ENCODE data around the gene FAM151B. TPM values are rescaled to one million over a fixed set of nuclear protein-coding genes. Genes with fewer than 3 reads are reported as not detected.

FAM151B gene
- total RNA-seq, 2 experiments from 2014 or later, result not detected

DNA sequence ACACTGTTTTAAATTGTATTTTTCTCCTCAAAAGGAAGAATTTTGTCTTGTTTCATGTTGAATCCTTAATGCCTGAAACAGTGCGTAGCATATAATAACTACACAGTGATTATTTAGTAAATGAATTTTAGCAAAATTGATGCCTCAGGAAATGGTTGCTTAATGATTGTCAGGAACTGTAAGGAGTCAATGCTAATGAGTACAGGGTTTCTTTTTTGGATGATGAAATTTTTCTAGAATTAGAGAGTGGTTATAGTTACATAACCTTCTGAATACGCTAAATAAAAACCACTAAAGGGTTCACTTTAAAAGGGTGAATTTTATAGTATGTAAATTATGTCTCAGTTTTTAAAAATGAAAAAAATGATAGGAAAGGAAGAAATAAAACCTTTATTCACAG, 14.9 kb downstream of the FAM151B start:
- BruUV-seq (replicated peaks), result no TSS peak
- Histone ChIP-seq H3K4me1 (ENCODE audit: insufficient read depth, low read length, poor library complexity, severe bottlenecking) (no peaks in the 10 kb centered on the region), H3K27ac (ENCODE audit: low read depth, low read length, poor library complexity, severe bottlenecking) (no peak overlapping the region), H3K9me2 (ENCODE audit: insufficient read depth, low read length) (no peaks in the 10 kb centered on the region), H3K36me3 (ENCODE audit: insufficient read depth, low read length) (no peaks in the 10 kb centered on the region), H4K20me1 (ENCODE audit: insufficient read depth, low read length) (no peaks in the 10 kb centered on the region), H2AFZ (ENCODE audit: low read length) (no peak overlapping the region), H3K9me3 (ENCODE audit: low read length) (no peaks in the 10 kb centered on the region), H3K79me2 (ENCODE audit: insufficient read depth, low read depth, low read length) (no peaks in the 10 kb centered on the region), H3K4me3 (ENCODE audit: low read depth, low read length, poor library complexity, severe bottlenecking) (no peak overlapping the region), H3K4me2 (ENCODE audit: low read length) (no peak overlapping the region)
- DNase-seq (ENCODE audit: low spot score), result no peak
- intact Hi-C loops (cut with micrococcal nuclease; ENCODE audit: unreplicated experiment), result no loop called here
- POLR2A ChIA-PET, result interaction anchor here (1.2 kb wide), 1 partner anchor 9 kb away, joined by 3 read pairs; no protein-coding TSS in a partner anchor
- TF ChIP-seq EZH2phosphoT487 (IDR thresholded peaks at IDR 0.05; ENCODE audit: borderline replicate concordance, low read depth, low read length), result no peak
- TF ChIP-seq, protein P1, sequence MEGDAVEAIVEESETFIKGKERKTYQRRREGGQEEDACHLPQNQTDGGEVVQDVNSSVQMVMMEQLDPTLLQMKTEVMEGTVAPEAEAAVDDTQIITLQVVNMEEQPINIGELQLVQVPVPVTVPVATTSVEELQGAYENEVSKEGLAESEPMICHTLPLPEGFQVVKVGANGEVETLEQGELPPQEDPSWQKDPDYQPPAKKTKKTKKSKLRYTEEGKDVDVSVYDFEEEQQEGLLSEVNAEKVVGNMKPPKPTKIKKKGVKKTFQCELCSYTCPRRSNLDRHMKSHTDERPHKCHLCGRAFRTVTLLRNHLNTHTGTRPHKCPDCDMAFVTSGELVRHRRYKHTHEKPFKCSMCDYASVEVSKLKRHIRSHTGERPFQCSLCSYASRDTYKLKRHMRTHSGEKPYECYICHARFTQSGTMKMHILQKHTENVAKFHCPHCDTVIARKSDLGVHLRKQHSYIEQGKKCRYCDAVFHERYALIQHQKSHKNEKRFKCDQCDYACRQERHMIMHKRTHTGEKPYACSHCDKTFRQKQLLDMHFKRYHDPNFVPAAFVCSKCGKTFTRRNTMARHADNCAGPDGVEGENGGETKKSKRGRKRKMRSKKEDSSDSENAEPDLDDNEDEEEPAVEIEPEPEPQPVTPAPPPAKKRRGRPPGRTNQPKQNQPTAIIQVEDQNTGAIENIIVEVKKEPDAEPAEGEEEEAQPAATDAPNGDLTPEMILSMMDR (conservative IDR thresholded peaks at IDR 0.05; ENCODE audit: low read length), result no peak
- CTCF ChIA-PET (ENCODE audit: unreplicated experiment), result no interaction called here

DNA sequence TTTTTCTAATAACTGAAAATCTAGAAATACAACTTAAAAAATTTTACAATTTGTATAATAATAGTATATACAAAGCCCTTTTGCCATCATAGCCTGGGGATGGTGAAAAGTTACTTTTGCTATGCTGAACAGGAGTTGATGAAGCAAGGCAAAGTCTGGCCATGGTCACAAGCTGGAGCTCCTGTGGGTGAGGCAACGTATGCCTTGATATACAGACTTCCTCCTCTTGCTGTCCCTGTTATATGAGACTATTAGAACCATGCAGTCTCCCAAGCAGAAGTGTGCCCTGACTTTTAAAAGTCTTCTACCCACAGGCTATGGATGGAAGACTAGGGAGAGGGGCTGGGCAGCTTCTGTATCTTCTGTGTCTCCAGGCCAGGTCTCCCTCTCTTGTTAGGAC, 15.7 kb downstream of the FAM151B start:
- Histone ChIP-seq H3K4me3 (ENCODE audit: low read depth, low read length, poor library complexity, severe bottlenecking) (no peak overlapping the region), H3K9me3 (ENCODE audit: low read length) (no peaks in the 10 kb centered on the region), H2AFZ (ENCODE audit: low read length) (no peak overlapping the region), H3K36me3 (ENCODE audit: insufficient read depth, low read length) (no peaks in the 10 kb centered on the region), H3K4me2 (ENCODE audit: low read length) (no peak overlapping the region), H4K20me1 (ENCODE audit: insufficient read depth, low read length) (no peaks in the 10 kb centered on the region), H3K4me1 (ENCODE audit: insufficient read depth, low read length, poor library complexity, severe bottlenecking) (no peaks in the 10 kb centered on the region), H3K27ac (ENCODE audit: low read depth, low read length, poor library complexity, severe bottlenecking) (no peak overlapping the region), H3K9me2 (ENCODE audit: insufficient read depth, low read length) (no peaks in the 10 kb centered on the region), H3K79me2 (ENCODE audit: insufficient read depth, low read depth, low read length) (no peaks in the 10 kb centered on the region)
- DNase-seq (ENCODE audit: low spot score), result no peak
- BruUV-seq (replicated peaks), result no TSS peak
- intact Hi-C loops (cut with micrococcal nuclease; ENCODE audit: unreplicated experiment), result no loop called here
- CTCF ChIA-PET (ENCODE audit: unreplicated experiment), result no interaction called here
- POLR2A ChIA-PET, result interaction anchor here (1.2 kb wide), 1 partner anchor 9 kb away, joined by 3 read pairs; no protein-coding TSS in a partner anchor
- TF ChIP-seq EZH2phosphoT487 (IDR thresholded peaks at IDR 0.05; ENCODE audit: borderline replicate concordance, low read depth, low read length), result no peak
- TF ChIP-seq, protein P1 (conservative IDR thresholded peaks at IDR 0.05; ENCODE audit: low read length), result no peak

DNA sequence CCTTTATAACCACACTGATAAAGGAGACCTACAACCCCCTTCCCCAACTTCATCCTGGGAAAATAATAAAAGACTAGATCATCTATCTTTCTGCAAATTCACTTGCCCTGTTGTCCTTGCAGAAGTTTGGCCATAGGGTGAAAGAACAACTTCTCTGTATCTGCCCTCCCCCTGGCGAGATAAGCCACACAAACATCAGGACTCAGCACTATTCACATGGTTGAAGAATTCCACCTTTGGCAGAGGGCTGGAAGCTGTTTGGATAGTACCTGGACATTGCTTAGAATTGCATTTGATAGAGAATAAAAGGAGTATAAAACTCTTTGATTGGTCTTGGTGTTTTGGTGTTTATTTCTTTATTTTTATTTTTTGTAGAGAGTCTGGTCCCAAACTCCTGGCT, 16.9 kb downstream of the FAM151B start:
- intact Hi-C loops (cut with micrococcal nuclease; ENCODE audit: unreplicated experiment), result no loop called here
- Histone ChIP-seq H3K9me3 (ENCODE audit: low read length) (no peaks in the 10 kb centered on the region), H3K4me2 (ENCODE audit: low read length) (no peak overlapping the region), H3K36me3 (ENCODE audit: insufficient read depth, low read length) (no peaks in the 10 kb centered on the region), H3K4me1 (ENCODE audit: insufficient read depth, low read length, poor library complexity, severe bottlenecking) (no peaks in the 10 kb centered on the region), H3K9me2 (ENCODE audit: insufficient read depth, low read length) (no peaks in the 10 kb centered on the region), H3K27ac (ENCODE audit: low read depth, low read length, poor library complexity, severe bottlenecking) (no peak overlapping the region), H2AFZ (ENCODE audit: low read length) (no peak overlapping the region), H4K20me1 (ENCODE audit: insufficient read depth, low read length) (no peaks in the 10 kb centered on the region), H3K79me2 (ENCODE audit: insufficient read depth, low read depth, low read length) (no peaks in the 10 kb centered on the region), H3K4me3 (ENCODE audit: low read depth, low read length, poor library complexity, severe bottlenecking) (no peak overlapping the region)
- BruUV-seq (replicated peaks), result no TSS peak
- POLR2A ChIA-PET, result interaction anchor here (1.1 kb wide), 1 partner anchor 17 kb away, joined by 8 read pairs; no protein-coding TSS in a partner anchor
- no peak for DNase-seq (ENCODE audit: low spot score)
- CTCF ChIA-PET (ENCODE audit: unreplicated experiment), result no interaction called here
- TF ChIP-seq EZH2phosphoT487 (IDR thresholded peaks at IDR 0.05; ENCODE audit: borderline replicate concordance, low read depth, low read length), result no peak
- TF ChIP-seq, protein P1 (conservative IDR thresholded peaks at IDR 0.05; ENCODE audit: low read length), result no peak

All from OCI-LY7 (cell line).